ENCODE data around the gene MYH9.
"Not testable (repeated sequence)": the region's sequence is repeated elsewhere in the genome, so short reads cannot be mapped to it uniquely, and the experiment has no call there.

The MYH9 gene

GRCh38 chr22:36430863-36431262 is 43.1 kb upstream of the MYH9 start:
- Histone ChIP-seq H3K27me3 (replicated peaks; ENCODE audit: control insufficient read depth, insufficient read depth, low read length) (no peaks in the 10 kb centered on the region), H3K4me3 (replicated peaks; ENCODE audit: low read depth, low read length) (no peak overlapping the region), H3K36me3 (ENCODE audit: control insufficient read depth, insufficient read depth, low read length) (no peaks in the 10 kb centered on the region)
- TF ChIP-seq, protein P1, sequence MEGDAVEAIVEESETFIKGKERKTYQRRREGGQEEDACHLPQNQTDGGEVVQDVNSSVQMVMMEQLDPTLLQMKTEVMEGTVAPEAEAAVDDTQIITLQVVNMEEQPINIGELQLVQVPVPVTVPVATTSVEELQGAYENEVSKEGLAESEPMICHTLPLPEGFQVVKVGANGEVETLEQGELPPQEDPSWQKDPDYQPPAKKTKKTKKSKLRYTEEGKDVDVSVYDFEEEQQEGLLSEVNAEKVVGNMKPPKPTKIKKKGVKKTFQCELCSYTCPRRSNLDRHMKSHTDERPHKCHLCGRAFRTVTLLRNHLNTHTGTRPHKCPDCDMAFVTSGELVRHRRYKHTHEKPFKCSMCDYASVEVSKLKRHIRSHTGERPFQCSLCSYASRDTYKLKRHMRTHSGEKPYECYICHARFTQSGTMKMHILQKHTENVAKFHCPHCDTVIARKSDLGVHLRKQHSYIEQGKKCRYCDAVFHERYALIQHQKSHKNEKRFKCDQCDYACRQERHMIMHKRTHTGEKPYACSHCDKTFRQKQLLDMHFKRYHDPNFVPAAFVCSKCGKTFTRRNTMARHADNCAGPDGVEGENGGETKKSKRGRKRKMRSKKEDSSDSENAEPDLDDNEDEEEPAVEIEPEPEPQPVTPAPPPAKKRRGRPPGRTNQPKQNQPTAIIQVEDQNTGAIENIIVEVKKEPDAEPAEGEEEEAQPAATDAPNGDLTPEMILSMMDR (IDR thresholded peaks at IDR 0.05; ENCODE audit: insufficient read depth, low read length, poor library complexity, severe bottlenecking): no peak
- DNase-seq (ENCODE audit: extremely low read depth, insufficient read length): no peak

GRCh38 chr22:36427952-36428351 is 40.2 kb upstream of the MYH9 start:
- H3K4me3 ChIP-seq (replicated peaks; ENCODE audit: low read depth, low read length); H3K27me3 ChIP-seq (replicated peaks; ENCODE audit: control insufficient read depth, insufficient read depth, low read length); DNase-seq (ENCODE audit: extremely low read depth, insufficient read length); H3K36me3 ChIP-seq (ENCODE audit: control insufficient read depth, insufficient read depth, low read length): not testable (repeated sequence)

DNA sequence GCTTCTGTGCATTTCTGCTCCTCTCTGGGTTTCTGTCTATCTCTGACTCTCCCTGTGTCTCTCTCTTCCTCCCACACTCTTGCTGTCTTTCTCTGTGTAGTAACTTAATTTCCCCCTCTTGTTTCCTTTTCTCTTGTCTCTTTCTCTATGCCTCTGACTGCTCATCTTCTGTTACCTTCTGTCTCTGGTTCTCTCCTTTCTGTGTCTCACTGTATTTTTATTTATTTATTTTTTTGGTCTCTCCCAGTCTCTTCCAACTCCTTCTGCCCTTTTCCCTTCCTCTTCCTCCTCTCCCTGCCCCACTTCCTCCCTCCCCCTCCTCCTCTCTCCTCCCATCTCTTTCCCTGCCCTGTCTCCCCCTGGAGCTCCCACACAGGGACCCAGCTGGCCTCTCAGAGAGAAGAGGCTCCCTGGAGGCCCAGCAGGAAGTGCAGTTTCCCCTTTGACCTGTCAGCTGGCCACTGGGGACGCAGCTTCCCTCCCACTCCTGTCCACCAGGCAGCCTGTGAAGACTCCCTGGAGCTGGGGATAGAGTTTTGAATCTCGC is 38.3 kb upstream of the MYH9 start:
- TF ChIP-seq, protein P1 (IDR thresholded peaks at IDR 0.05; ENCODE audit: insufficient read depth, low read length, poor library complexity, severe bottlenecking): no peak
- Histone ChIP-seq H3K27me3 (replicated peaks; ENCODE audit: control insufficient read depth, insufficient read depth, low read length) (no peaks in the 10 kb centered on the region), H3K36me3 (ENCODE audit: control insufficient read depth, insufficient read depth, low read length) (no peaks in the 10 kb centered on the region), H3K4me3 (replicated peaks; ENCODE audit: low read depth, low read length) (no peak overlapping the region)
- DNase-seq (ENCODE audit: extremely low read depth, insufficient read length): no peak

DNA sequence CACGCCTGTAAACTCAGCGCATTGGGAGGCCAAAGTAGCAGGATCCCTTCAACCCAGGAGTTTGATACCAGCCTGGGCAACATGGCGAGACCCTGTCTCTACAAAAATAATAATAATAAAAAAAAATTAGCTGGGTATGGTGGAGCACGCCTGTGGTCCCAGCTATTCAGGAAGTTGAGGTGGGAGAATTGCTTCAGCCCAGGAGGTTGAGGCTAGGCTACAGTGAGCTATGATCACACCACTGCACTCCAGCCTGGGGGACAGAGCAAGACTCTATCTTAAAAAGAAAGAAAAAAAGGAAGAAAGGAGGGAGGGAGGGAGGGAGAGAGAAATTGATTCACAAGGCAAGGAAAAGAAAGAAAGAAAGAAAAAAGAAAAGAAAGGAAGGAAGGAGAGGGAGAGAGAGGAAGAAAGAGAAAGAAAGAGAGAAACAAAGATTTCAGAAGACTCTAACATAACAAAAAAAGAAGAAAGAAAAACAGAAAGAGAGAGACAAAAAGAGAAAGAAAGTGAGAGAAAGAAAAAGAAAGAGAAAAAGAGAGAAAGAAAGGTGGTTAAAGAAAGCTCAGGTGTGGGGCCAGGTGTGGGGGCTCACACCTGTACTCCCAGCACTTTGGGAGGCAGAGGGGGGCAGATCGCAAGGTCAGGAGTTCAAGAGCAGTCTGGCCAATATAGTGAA is 37.3 kb upstream of the MYH9 start:
- H3K27me3 ChIP-seq (replicated peaks; ENCODE audit: control insufficient read depth, insufficient read depth, low read length): no peaks in the 10 kb centered on the region
- TF ChIP-seq, protein P1 (IDR thresholded peaks at IDR 0.05; ENCODE audit: insufficient read depth, low read length, poor library complexity, severe bottlenecking): no peak
- DNase-seq (ENCODE audit: extremely low read depth, insufficient read length): no peak
- no peaks in the 10 kb centered on the region for H3K36me3 ChIP-seq (ENCODE audit: control insufficient read depth, insufficient read depth, low read length)
- H3K4me3 ChIP-seq (replicated peaks; ENCODE audit: low read depth, low read length): no peak overlapping the region

- not testable (repeated sequence) for H3K4me3 ChIP-seq (replicated peaks; ENCODE audit: low read depth, low read length); H3K36me3 ChIP-seq (ENCODE audit: control insufficient read depth, insufficient read depth, low read length); DNase-seq (ENCODE audit: extremely low read depth, insufficient read length)
Measured at GRCh38 chr22:36424466-36424865, 36.7 kb upstream of the MYH9 start.

DNA sequence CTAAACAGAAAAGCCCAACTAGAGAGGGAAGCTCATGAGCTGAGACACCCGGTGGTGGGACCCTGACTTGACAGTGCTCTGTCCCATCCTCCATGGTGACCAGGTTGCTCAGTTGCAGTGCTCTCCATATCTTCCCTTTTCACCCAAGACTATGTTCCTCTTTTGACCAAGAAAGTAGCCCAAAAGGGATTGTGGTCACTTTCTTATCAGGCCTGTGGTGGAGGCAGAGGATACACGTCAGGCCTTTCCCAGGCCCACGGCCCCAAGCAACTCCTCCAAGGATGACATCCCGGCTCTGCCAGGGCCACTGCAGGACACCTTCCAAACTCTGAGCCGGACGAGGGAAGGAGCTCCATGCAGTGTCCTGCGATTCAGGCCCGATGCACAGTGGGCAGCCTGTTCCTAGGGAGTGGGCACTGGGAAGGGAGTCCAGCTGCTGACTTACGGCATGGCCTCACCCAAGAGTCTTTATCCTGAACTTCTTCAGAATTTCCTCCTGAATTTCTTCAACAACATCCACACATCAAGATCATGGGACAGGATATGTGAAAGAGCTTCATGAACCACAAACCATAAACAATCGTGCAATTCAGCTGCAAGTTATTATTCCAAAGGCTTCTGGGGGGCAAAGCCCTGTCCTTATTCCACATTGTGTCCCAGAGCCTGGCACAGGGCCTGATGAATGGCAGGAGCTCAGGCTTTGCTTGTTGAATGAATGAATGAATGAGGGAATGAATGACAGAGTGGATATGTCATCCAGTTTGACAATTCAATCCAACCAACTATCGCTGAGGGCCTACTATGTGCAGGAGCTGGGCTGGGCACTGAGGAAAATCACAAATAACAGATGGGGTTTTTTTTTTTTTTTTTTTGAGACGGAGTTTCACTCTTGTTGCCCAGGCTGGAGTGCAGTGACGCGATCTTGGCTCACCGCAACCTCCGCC is 36.0 kb upstream of the MYH9 start:
- H3K27me3 ChIP-seq (replicated peaks; ENCODE audit: control insufficient read depth, insufficient read depth, low read length): no peaks in the 10 kb centered on the region
- H3K36me3 ChIP-seq (ENCODE audit: control insufficient read depth, insufficient read depth, low read length): no peaks in the 10 kb centered on the region
- H3K4me3 ChIP-seq (replicated peaks; ENCODE audit: low read depth, low read length): no peak overlapping the region
- TF ChIP-seq, protein P1 (IDR thresholded peaks at IDR 0.05; ENCODE audit: insufficient read depth, low read length, poor library complexity, severe bottlenecking): no peak
- no peak for DNase-seq (ENCODE audit: extremely low read depth, insufficient read length)

More at GRCh38 chr22:36424466-36424865, 36.7 kb upstream of the MYH9 start:
- H3K27me3 ChIP-seq (replicated peaks; ENCODE audit: control insufficient read depth, insufficient read depth, low read length): not testable (repeated sequence)
